Measurements from ENCODE around the gene SLC39A11. TPM values are rescaled to one million over a fixed set of nuclear protein-coding genes. Genes with fewer than 3 reads are reported as not detected.

Gene SLC39A11
- total RNA-seq, 1 experiment from 2014 or later, result 15.2 TPM

DNA sequence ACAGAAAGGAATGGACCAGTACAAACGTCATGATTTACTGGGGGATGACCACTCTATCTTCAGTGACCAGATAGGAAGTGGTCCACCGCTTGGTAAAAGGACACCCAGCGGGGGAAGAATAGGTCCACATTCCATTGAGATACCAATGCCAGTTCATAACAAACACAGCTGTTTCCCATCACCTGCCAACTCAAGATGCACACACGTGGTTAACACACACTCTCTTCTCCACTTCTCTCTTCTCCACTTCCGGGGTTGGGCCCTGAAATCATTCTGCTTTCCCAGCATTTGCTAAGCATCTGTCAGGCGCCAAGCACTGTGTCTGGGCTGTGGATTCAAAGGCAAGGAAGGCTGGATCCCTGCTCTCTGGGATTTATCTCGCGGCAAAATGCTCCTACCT, 175.5 kb downstream of the SLC39A11 start:
- no peak overlapping the region for H2BK20ac ChIP-seq (ENCODE audit: low read depth, low read length, poor library complexity, severe bottlenecking)
- H2BK120ac ChIP-seq (ENCODE audit: low read depth, low read length, poor library complexity, severe bottlenecking), result no peak overlapping the region
- no peaks in the 10 kb centered on the region for H3K4me1 ChIP-seq (ENCODE audit: insufficient read depth, low read length)
- H3K79me2 ChIP-seq (ENCODE audit: insufficient read depth, low read length), result no peaks in the 10 kb centered on the region
- no peak overlapping the region for H4K5ac ChIP-seq (ENCODE audit: insufficient read length, low read depth, low read length)
- H3K4me2 ChIP-seq (ENCODE audit: insufficient read depth, insufficient read length, low read length), result no peak overlapping the region
- no peaks in the 10 kb centered on the region for H4K20me1 ChIP-seq (ENCODE audit: control insufficient read depth, insufficient read depth, insufficient read length)
- H3K4ac ChIP-seq (ENCODE audit: low read depth, low read length), result no peak overlapping the region
- no peak overlapping the region for H3K23ac ChIP-seq (ENCODE audit: insufficient read length, low read depth, low read length)
- H3K18ac ChIP-seq (ENCODE audit: insufficient read length, low read depth, low read length), result no peak overlapping the region
- no peak overlapping the region for H2AK5ac ChIP-seq (ENCODE audit: insufficient read length, low read length)
- no peak for DNase-seq
- H2BK5ac ChIP-seq (ENCODE audit: insufficient read length, low read length), result no peak overlapping the region
- Mint-ChIP-seq H3K4me3 (no peak overlapping the region), H3K4me1 (no peaks in the 10 kb centered on the region), H3K27ac (no peak overlapping the region), H3K36me3 (ENCODE audit: insufficient read depth in 1 of 3, low read depth in 3 of 3) (no peaks in the 10 kb centered on the region), H3K9me3 (no peaks in the 10 kb centered on the region), H3K27me3 (ENCODE audit: low read depth) (no peaks in the 10 kb centered on the region; the same call in 1 of the 2 replicates)
- H4K8ac ChIP-seq (replicated peaks; ENCODE audit: insufficient read length, low read depth, low read length), result no peak overlapping the region
- H2BK12ac ChIP-seq (ENCODE audit: insufficient read length, low read depth, low read length), result no peak overlapping the region
- H2BK15ac ChIP-seq (ENCODE audit: low read depth, low read length), result no peak overlapping the region
- H3T11ph ChIP-seq (ENCODE audit: low read length), result no peak overlapping the region
- TF ChIP-seq, protein P1, sequence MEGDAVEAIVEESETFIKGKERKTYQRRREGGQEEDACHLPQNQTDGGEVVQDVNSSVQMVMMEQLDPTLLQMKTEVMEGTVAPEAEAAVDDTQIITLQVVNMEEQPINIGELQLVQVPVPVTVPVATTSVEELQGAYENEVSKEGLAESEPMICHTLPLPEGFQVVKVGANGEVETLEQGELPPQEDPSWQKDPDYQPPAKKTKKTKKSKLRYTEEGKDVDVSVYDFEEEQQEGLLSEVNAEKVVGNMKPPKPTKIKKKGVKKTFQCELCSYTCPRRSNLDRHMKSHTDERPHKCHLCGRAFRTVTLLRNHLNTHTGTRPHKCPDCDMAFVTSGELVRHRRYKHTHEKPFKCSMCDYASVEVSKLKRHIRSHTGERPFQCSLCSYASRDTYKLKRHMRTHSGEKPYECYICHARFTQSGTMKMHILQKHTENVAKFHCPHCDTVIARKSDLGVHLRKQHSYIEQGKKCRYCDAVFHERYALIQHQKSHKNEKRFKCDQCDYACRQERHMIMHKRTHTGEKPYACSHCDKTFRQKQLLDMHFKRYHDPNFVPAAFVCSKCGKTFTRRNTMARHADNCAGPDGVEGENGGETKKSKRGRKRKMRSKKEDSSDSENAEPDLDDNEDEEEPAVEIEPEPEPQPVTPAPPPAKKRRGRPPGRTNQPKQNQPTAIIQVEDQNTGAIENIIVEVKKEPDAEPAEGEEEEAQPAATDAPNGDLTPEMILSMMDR (conservative IDR thresholded peaks at IDR 0.05), result no peak
- H3K27ac ChIP-seq (ENCODE audit: insufficient read length, low read depth, low read length), result no peak overlapping the region
- no peaks in the 10 kb centered on the region for H3K79me1 ChIP-seq (ENCODE audit: insufficient read depth, low read depth, low read length, poor library complexity, severe bottlenecking)
- H3K27me3 ChIP-seq (ENCODE audit: insufficient read depth, low read length), result no peaks in the 10 kb centered on the region
- WGBS (ENCODE audit: extremely low coverage, insufficient read length, low lambda C conversion rate), result no CpG with 5 or more reads among the region's 8 CpGs
- H3K9me3 ChIP-seq (ENCODE audit: control insufficient read depth, low read depth, low read length), result no peaks in the 10 kb centered on the region
- H2AFZ ChIP-seq (ENCODE audit: low read length), result no peak overlapping the region
- H3K56ac ChIP-seq (ENCODE audit: insufficient read length, low read depth, low read length), result no peak overlapping the region
- H3K14ac ChIP-seq (ENCODE audit: insufficient read depth, low read length), result no peak overlapping the region
- no peaks in the 10 kb centered on the region for H3K23me2 ChIP-seq (ENCODE audit: insufficient read length, low read depth, low read length, poor library complexity, severe bottlenecking)
- no peak overlapping the region for H3K9ac ChIP-seq (ENCODE audit: extremely low read depth, insufficient read length, low read length)
- no peak overlapping the region for H4K91ac ChIP-seq (ENCODE audit: insufficient read length, low read depth, low read length)
